ENCODE results near the gene KHSRP. TPM values are rescaled to one million over a fixed set of nuclear protein-coding genes. Genes with fewer than 3 reads are reported as not detected.

The KHSRP gene
- total RNA-seq, 6 experiments from 2014 or later: 68.1 to 89.5 (median 76.1) TPM

GRCh38 chr19:6381030-6381750, 43.4 kb downstream of the KHSRP start:
- intact Hi-C loops (cut with DNase I): no loop called here
- H3K4me1 ChIP-seq: no peaks in the 10 kb centered on the region
- DNase-seq (no peak), ATAC-seq (peak in 1 of 4 donors; percentile 17)
- no peak overlapping the region for H3K27ac ChIP-seq
- WGBS (ENCODE audit: insufficient coverage, low coverage, low lambda C conversion rate, missing lambda C conversion rate): 98% methylated on average over 15 of the region's 40 CpGs
- H3K27me3 ChIP-seq: no peaks in the 10 kb centered on the region
- TF ChIP-seq CTCF (IDR thresholded peaks at IDR 0.05): no peak
- no peak for TF ChIP-seq POLR2A (IDR thresholded peaks at IDR 0.05)
- H3K4me3 ChIP-seq: no peak overlapping the region
- H3K36me3 ChIP-seq: peaks cover 0 to 57% (median 28%) of the 10 kb centered on the region in 4 donors
- H3K9me3 ChIP-seq: no peaks in the 10 kb centered on the region

- Histone ChIP-seq H3K9me3 (no peaks in the 10 kb centered on the region), H3K27ac (no peak overlapping the region), H3K27me3 (no peaks in the 10 kb centered on the region), H3K4me1 (no peaks in the 10 kb centered on the region), H3K36me3 (peaks cover 0 to 53% (median 27%) of the 10 kb centered on the region in 4 donors), H3K4me3 (no peak overlapping the region)
- 100% methylated on average over 1 of the region's 3 CpGs for WGBS (ENCODE audit: insufficient coverage, low coverage, low lambda C conversion rate, missing lambda C conversion rate)
- ATAC-seq: no peak
- no peak for DNase-seq
- intact Hi-C loops (cut with DNase I): no loop called here
- TF ChIP-seq CTCF (IDR thresholded peaks at IDR 0.05) (no peak), POLR2A (IDR thresholded peaks at IDR 0.05) (no peak)
Measured at GRCh38 chr19:6379744-6380143, 44.9 kb downstream of the KHSRP start.

GRCh38 chr19:6378486-6378885, 46.1 kb downstream of the KHSRP start:
- H3K36me3 ChIP-seq: peaks cover 0 to 52% (median 24%) of the 10 kb centered on the region in 4 donors
- ATAC-seq: no peak

GRCh38 chr19:6378041-6378440, 46.6 kb downstream of the KHSRP start:
- H3K4me1 ChIP-seq: no peaks in the 10 kb centered on the region
- no peaks in the 10 kb centered on the region for H3K9me3 ChIP-seq
- intact Hi-C loops (cut with DNase I): no loop called here
- H3K36me3 ChIP-seq: peaks cover 0 to 48% (median 22%) of the 10 kb centered on the region in 4 donors
- TF ChIP-seq POLR2A (IDR thresholded peaks at IDR 0.05) (no peak), CTCF (IDR thresholded peaks at IDR 0.05) (no peak)
- no peaks in the 10 kb centered on the region for H3K27me3 ChIP-seq
- DNase-seq: no peak
- no peak overlapping the region for H3K4me3 ChIP-seq
- WGBS (ENCODE audit: insufficient coverage, low coverage, low lambda C conversion rate, missing lambda C conversion rate): 72% methylated on average over 4 of the region's 6 CpGs
- H3K27ac ChIP-seq: no peak overlapping the region
- ATAC-seq: no peak

More at GRCh38 chr19:6378486-6378885, 46.1 kb downstream of the KHSRP start:
- H3K27me3 ChIP-seq: no peaks in the 10 kb centered on the region
- no peaks in the 10 kb centered on the region for H3K9me3 ChIP-seq
- TF ChIP-seq POLR2A (IDR thresholded peaks at IDR 0.05) (no peak), CTCF (IDR thresholded peaks at IDR 0.05) (no peak)
- H3K4me3 ChIP-seq: no peak overlapping the region
- WGBS (ENCODE audit: insufficient coverage, low coverage, low lambda C conversion rate, missing lambda C conversion rate): 62% methylated on average over 2 of the region's 9 CpGs
- H3K27ac ChIP-seq: no peak overlapping the region
- DNase-seq: no peak
- no peaks in the 10 kb centered on the region for H3K4me1 ChIP-seq
- intact Hi-C loops (cut with DNase I): no loop called here
